Glomerular visceral epithelial cell (primary cell): ENCODE results near the gene PPP1CC.

ENCODE experiments used
- DNase-seq: peaks from one replicate; pipeline ENCODE4 v3.0.0-alpha.2; 2016; ENCODE audit errors: extremely low spot score

PPP1CC gene

GRCh38 chr12:110687396-110688169 lies 55.1 kb downstream of the PPP1CC start:
- no peak for DNase-seq

GRCh38 chr12:110686294-110686903 lies 56.3 kb downstream of the PPP1CC start:
- no peak for DNase-seq

DNA sequence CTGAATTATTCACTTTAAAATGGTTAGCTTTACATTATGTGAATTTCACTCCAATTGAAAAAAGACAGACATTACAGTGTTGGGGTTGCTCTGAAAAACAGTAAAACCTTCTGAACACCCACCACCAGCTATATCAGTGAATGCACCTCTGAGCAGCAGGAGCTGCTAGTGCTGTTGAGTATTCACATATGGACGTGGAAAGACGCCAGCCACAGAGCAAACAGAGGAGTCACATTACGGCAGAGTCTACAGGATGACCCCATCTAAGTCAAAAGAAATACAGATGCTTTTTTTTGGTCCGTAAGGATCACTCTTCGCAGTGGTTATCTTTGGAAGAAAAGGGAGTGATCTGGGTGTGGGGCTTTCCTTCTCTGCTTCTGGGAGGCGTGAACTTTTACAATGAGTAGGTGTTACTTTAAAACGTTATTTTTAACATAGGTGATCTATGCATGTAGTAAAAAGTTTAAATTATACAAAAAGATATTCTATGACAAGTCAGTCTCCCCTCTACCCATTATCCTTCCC lies 58.3 kb downstream of the PPP1CC start:
- no peak for DNase-seq

DNA sequence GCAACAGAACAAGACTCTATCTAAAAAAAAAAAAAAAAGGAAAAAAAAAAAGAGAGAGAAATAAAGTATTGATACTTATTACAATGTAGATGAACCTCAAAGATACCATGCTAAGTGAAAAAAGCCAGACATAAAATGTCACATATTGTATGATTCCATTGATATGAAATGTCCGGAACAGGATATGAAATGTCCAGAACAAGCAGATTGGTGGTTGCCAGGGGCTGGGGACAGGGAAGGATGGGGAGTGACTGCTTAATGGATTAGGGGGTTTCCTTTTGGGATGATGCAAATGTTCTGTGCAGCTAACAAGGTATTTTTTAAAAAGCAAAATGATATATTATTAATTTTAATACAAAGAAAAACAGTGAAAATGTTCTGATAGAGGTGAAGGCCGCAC lies 58.8 kb downstream of the PPP1CC start:
- no peak for DNase-seq

DNA sequence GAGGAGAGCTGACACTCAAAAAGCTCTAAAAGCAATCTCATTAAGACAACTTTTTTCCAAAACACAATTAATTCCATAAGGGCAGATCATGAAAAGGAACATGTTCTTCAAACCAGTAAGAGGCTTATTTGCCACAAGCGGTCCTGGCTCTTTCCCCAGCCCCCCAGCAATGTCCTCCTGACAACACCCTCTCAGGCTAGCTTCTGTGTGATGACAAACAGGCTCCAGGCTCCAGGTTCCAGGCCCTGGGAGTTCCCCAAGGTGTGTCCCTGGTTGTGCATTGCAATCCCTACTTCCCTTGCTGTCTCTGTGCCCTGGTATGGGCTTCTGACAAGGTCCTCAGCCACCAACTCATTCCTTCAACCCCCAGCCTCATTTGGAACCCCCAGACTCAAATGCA lies 62.7 kb downstream of the PPP1CC start:
- no peak for DNase-seq

DNA sequence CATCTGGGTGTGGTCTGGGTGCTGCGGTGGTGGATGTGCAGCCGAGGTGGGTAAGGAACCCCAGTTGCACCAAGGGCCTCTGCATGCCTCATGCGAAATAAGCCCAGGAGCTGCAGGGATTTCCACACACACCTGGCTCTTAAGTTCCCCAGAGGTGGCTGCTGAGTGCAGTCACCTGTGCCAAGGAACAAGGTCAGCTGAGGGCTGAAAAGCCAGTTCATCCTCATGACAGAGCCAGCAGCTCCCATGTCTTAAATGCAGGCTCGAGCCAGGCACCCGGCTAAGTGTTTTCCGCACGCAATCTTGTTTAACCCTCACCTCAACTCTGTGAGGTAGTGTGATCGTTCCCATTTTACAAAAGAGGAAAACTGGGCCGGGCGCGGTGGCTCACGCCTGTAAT lies 63.5 kb downstream of the PPP1CC start:
- DNase-seq: no peak

DNA sequence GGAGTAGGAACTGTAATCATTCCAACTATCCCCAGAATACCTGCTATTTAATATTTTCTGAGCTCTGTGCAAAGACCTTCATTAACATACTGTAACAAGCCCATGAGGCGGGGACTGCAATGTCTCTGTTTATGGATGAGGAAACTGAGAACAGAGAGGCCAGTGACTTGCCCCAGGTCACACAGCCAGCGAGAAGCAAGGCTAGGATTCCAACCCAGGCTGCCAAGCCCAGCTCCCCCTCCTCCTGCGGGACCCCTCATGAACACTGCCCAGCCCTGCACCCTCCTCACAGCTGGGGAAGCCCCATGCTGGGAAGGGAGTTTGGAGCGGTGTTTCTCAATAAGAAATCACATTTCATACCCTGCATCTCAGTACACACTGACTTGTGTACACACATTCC lies 64.7 kb downstream of the PPP1CC start:
- DNase-seq: no peak

- DNase-seq: no peak
These were observed 65.3 kb downstream of the PPP1CC start for GRCh38 chr12:110677206-110677911.

GRCh38 chr12:110676171-110676570 lies 66.5 kb downstream of the PPP1CC start:
- DNase-seq: no peak

DNA sequence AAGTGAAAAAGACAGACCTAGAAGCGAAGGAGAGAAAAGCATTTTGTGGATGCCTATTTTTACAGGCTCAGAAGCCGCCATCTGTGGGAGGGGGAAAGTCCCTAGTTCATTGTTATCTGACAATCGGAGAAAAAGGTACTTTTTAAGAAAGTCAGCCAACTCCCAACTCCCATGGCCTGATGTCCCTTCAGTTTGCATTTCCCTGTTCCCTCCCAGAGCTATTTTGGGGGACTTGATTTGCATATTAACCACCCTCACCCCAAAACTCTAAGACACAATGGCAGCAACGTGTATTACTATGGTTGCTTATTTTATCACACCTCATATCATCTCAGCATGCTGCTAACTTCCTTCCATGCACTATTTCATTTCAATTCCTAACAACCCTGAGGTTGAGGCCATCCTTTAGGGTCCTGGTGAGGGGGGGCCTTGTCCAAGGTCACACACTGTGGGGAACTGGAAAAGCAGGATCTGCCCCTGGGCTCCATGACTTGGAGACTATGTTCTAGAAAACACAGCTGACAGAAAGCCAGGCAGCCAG lies 72.5 kb downstream of the PPP1CC start:
- DNase-seq: no peak
